ENCODE measurements around the gene STAC3.
"Not testable (repeated sequence)": the region's sequence is repeated elsewhere in the genome, so short reads cannot be mapped to it uniquely, and the experiment has no call there.

STAC3 gene

GRCh38 chr12:57276935-57277563 is 26.1 kb upstream of the STAC3 start:
- DNase-seq (ENCODE audit: low read depth, low spot score) = no peak
- H3K9ac ChIP-seq (ENCODE audit: insufficient read length, low read depth) = no peak overlapping the region
- TF ChIP-seq ZNF274 (IDR thresholded peaks at IDR 0.05; ENCODE audit: low read depth, low read length) (no peak), YY1 (IDR thresholded peaks at IDR 0.05; ENCODE audit: insufficient read depth, insufficient read length) (no peak), SUZ12 (IDR thresholded peaks at IDR 0.05; ENCODE audit: extremely low read depth, insufficient read depth, insufficient read length) (no peak)
- H3K9me3 ChIP-seq (ENCODE audit: insufficient read depth, low read length) = no peaks in the 10 kb centered on the region
- no peak overlapping the region for H3K4me3 ChIP-seq (ENCODE audit: insufficient read length, low read depth)
- peaks cover 3% of the 10 kb centered on the region for H3K4me1 ChIP-seq (ENCODE audit: insufficient read depth, insufficient read length)
- H3K27me3 ChIP-seq (ENCODE audit: insufficient read depth, insufficient read length) = no peaks in the 10 kb centered on the region
- peaks cover 11% of the 10 kb centered on the region for H3K36me3 ChIP-seq (ENCODE audit: insufficient read depth, insufficient read length, low read length)

- not testable (repeated sequence) for H3K27me3 ChIP-seq (ENCODE audit: insufficient read depth, insufficient read length); H3K4me3 ChIP-seq (ENCODE audit: insufficient read length, low read depth); DNase-seq (ENCODE audit: low read depth, low spot score); H3K4me1 ChIP-seq (ENCODE audit: insufficient read depth, insufficient read length); H3K9ac ChIP-seq (ENCODE audit: insufficient read length, low read depth); H3K9me3 ChIP-seq (ENCODE audit: insufficient read depth, low read length)
- peaks cover 11% of the 10 kb centered on the region for H3K36me3 ChIP-seq (ENCODE audit: insufficient read depth, insufficient read length, low read length)
Measured at GRCh38 chr12:57276233-57276632, 25.2 kb upstream of the STAC3 start.

- Histone ChIP-seq H3K36me3 (ENCODE audit: insufficient read depth, insufficient read length, low read length) (peaks cover 23% of the 10 kb centered on the region), H3K27me3 (ENCODE audit: insufficient read depth, insufficient read length) (no peaks in the 10 kb centered on the region), H3K4me3 (ENCODE audit: insufficient read length, low read depth) (no peak overlapping the region), H3K4me1 (ENCODE audit: insufficient read depth, insufficient read length) (no peaks in the 10 kb centered on the region), H3K9ac (ENCODE audit: insufficient read length, low read depth) (no peak overlapping the region), H3K9me3 (ENCODE audit: insufficient read depth, low read length) (no peaks in the 10 kb centered on the region)
- DNase-seq (ENCODE audit: low read depth, low spot score) = no peak
- TF ChIP-seq SUZ12 (IDR thresholded peaks at IDR 0.05; ENCODE audit: extremely low read depth, insufficient read depth, insufficient read length) (no peak), ZNF274 (IDR thresholded peaks at IDR 0.05; ENCODE audit: low read depth, low read length) (no peak), YY1 (IDR thresholded peaks at IDR 0.05; ENCODE audit: insufficient read depth, insufficient read length) (no peak)
Measured at GRCh38 chr12:57273516-57273915, 22.5 kb upstream of the STAC3 start.

GRCh38 chr12:57272337-57273151 is 21.6 kb upstream of the STAC3 start:
- DNase-seq (ENCODE audit: low read depth, low spot score) = no peak
- no peaks in the 10 kb centered on the region for H3K27me3 ChIP-seq (ENCODE audit: insufficient read depth, insufficient read length)
- no peak overlapping the region for H3K9ac ChIP-seq (ENCODE audit: insufficient read length, low read depth)
- no peaks in the 10 kb centered on the region for H3K9me3 ChIP-seq (ENCODE audit: insufficient read depth, low read length)
- no peak overlapping the region for H3K4me3 ChIP-seq (ENCODE audit: insufficient read length, low read depth)
- H3K4me1 ChIP-seq (ENCODE audit: insufficient read depth, insufficient read length) = peaks cover 4% of the 10 kb centered on the region
- H3K36me3 ChIP-seq (ENCODE audit: insufficient read depth, insufficient read length, low read length) = peaks cover 24% of the 10 kb centered on the region
- TF ChIP-seq YY1 (IDR thresholded peaks at IDR 0.05; ENCODE audit: insufficient read depth, insufficient read length) = no peak
- no peak for TF ChIP-seq SUZ12 (IDR thresholded peaks at IDR 0.05; ENCODE audit: extremely low read depth, insufficient read depth, insufficient read length)
- no peak for TF ChIP-seq ZNF274 (IDR thresholded peaks at IDR 0.05; ENCODE audit: low read depth, low read length)

GRCh38 chr12:57270966-57271470 is 20.0 kb upstream of the STAC3 start:
- DNase-seq (ENCODE audit: low read depth, low spot score) = no peak
- TF ChIP-seq YY1 (IDR thresholded peaks at IDR 0.05; ENCODE audit: insufficient read depth, insufficient read length) (no peak), SUZ12 (IDR thresholded peaks at IDR 0.05; ENCODE audit: extremely low read depth, insufficient read depth, insufficient read length) (no peak), ZNF274 (IDR thresholded peaks at IDR 0.05; ENCODE audit: low read depth, low read length) (no peak)
- peaks cover 4% of the 10 kb centered on the region for H3K4me1 ChIP-seq (ENCODE audit: insufficient read depth, insufficient read length)
- no peak overlapping the region for H3K4me3 ChIP-seq (ENCODE audit: insufficient read length, low read depth)
- H3K36me3 ChIP-seq (ENCODE audit: insufficient read depth, insufficient read length, low read length) = peaks cover 27% of the 10 kb centered on the region
- H3K9ac ChIP-seq (ENCODE audit: insufficient read length, low read depth) = no peak overlapping the region
- no peaks in the 10 kb centered on the region for H3K27me3 ChIP-seq (ENCODE audit: insufficient read depth, insufficient read length)
- H3K9me3 ChIP-seq (ENCODE audit: insufficient read depth, low read length) = no peaks in the 10 kb centered on the region

- Histone ChIP-seq H3K9ac (ENCODE audit: insufficient read length, low read depth) (no peak overlapping the region), H3K4me1 (ENCODE audit: insufficient read depth, insufficient read length) (peaks cover 4% of the 10 kb centered on the region), H3K9me3 (ENCODE audit: insufficient read depth, low read length) (no peaks in the 10 kb centered on the region), H3K27me3 (ENCODE audit: insufficient read depth, insufficient read length) (no peaks in the 10 kb centered on the region), H3K4me3 (ENCODE audit: insufficient read length, low read depth) (no peak overlapping the region), H3K36me3 (ENCODE audit: insufficient read depth, insufficient read length, low read length) (peaks cover 27% of the 10 kb centered on the region)
- TF ChIP-seq SUZ12 (IDR thresholded peaks at IDR 0.05; ENCODE audit: extremely low read depth, insufficient read depth, insufficient read length) = no peak
- no peak for TF ChIP-seq YY1 (IDR thresholded peaks at IDR 0.05; ENCODE audit: insufficient read depth, insufficient read length)
- no peak for TF ChIP-seq ZNF274 (IDR thresholded peaks at IDR 0.05; ENCODE audit: low read depth, low read length)
- no peak for DNase-seq (ENCODE audit: low read depth, low spot score)
Measured at GRCh38 chr12:57268264-57268663, 17.3 kb upstream of the STAC3 start.

- H3K9ac ChIP-seq (ENCODE audit: insufficient read length, low read depth) = no peak overlapping the region
- H3K4me3 ChIP-seq (ENCODE audit: insufficient read length, low read depth) = no peak overlapping the region
- no peaks in the 10 kb centered on the region for H3K9me3 ChIP-seq (ENCODE audit: insufficient read depth, low read length)
- TF ChIP-seq SUZ12 (IDR thresholded peaks at IDR 0.05; ENCODE audit: extremely low read depth, insufficient read depth, insufficient read length) = no peak
- no peak for TF ChIP-seq ZNF274 (IDR thresholded peaks at IDR 0.05; ENCODE audit: low read depth, low read length)
- no peak for TF ChIP-seq YY1 (IDR thresholded peaks at IDR 0.05; ENCODE audit: insufficient read depth, insufficient read length)
- H3K36me3 ChIP-seq (ENCODE audit: insufficient read depth, insufficient read length, low read length) = peaks cover 27% of the 10 kb centered on the region
- H3K27me3 ChIP-seq (ENCODE audit: insufficient read depth, insufficient read length) = no peaks in the 10 kb centered on the region
- H3K4me1 ChIP-seq (ENCODE audit: insufficient read depth, insufficient read length) = peaks cover 4% of the 10 kb centered on the region
- DNase-seq (ENCODE audit: low read depth, low spot score) = no peak
Measured at GRCh38 chr12:57266681-57267080, 15.7 kb upstream of the STAC3 start.

Data from NT2/D1 (cell line).